K562 (cell line): ENCODE results near the gene ATP5F1D. TPM values are rescaled to one million over a fixed set of nuclear protein-coding genes. Genes with fewer than 3 reads are reported as not detected.

Experiments
- BHLHE40 ChIP-seq: IDR thresholded peaks from 2 replicates; pipeline ENCODE4 v1.6.1; 2011; ENCODE audit warnings: low read length, improper control_type of control experiment
- CBX2 ChIP-seq: fragments of 200-600 bp; sonication (generic); IDR thresholded peaks from one replicate; pipeline ENCODE4 v1.6.1; 2012; ENCODE audit warnings: mild to moderate bottlenecking, low read length, inconsistent platforms; ENCODE audit not compliant: insufficient read depth, poor library complexity, severe bottlenecking
- CHD4 ChIP-seq: fragments of 200-600 bp; sonication (generic); IDR thresholded peaks from 3 replicates; pipeline ENCODE4 v1.6.1; 2012; ENCODE audit warnings: low read depth, mild to moderate bottlenecking, mixed read lengths, low read length, inconsistent platforms; ENCODE audit not compliant: insufficient read depth, insufficient replicate concordance, poor library complexity, severe bottlenecking
- ESRRB ChIP-seq: fragments of 250-450 bp; sonication (Bioruptor Pico); IDR thresholded peaks from 2 replicates; pipeline ENCODE4 v1.5.0; 2020; ENCODE audit warnings: mild to moderate bottlenecking, moderate library complexity, borderline replicate concordance
- ETV5 ChIP-seq: sonication (generic); formaldehyde crosslinking; IDR thresholded peaks from 2 replicates; pipeline ENCODE4 v1.4.0; 2020; ENCODE audit warnings: low read depth, mild to moderate bottlenecking, missing genetic modification reagents
- GABPA ChIP-seq: fragments of 200-800 bp; sonication (Bioruptor generic); conservative IDR thresholded peaks from 2 replicates; pipeline ENCODE4 v1.6.1; 2016; ENCODE audit warnings: low read depth, missing genetic modification characterization, missing compliant biosample characterization
- IFI16 ChIP-seq: fragments of 250-450 bp; sonication (Bioruptor Pico); IDR thresholded peaks from 2 replicates; pipeline ENCODE4 v2.1.2; 2022; ENCODE audit warnings: mild to moderate bottlenecking, inconsistent platforms
- ILF3 ChIP-seq: fragments of 450-650 bp; IDR thresholded peaks from 2 replicates; pipeline ENCODE4 v1.6.1; 2018; ENCODE audit warnings: antibody characterized with exemption, mild to moderate bottlenecking, moderate library complexity, borderline replicate concordance
- ILK ChIP-seq: fragments of 450-650 bp; IDR thresholded peaks from 2 replicates; pipeline ENCODE4 v1.6.1; 2016; ENCODE audit warnings: missing genetic modification characterization, low read depth, mild to moderate bottlenecking, missing compliant biosample characterization, moderate library complexity, borderline replicate concordance
- KAT8 ChIP-seq: fragments of 450-650 bp; IDR thresholded peaks from 2 replicates; pipeline ENCODE4 v1.6.1; 2016; ENCODE audit warnings: low read depth, mild to moderate bottlenecking
- KLF13 ChIP-seq: fragments of 450-650 bp; IDR thresholded peaks from 2 replicates; pipeline ENCODE4 v1.6.1; 2016; ENCODE audit warnings: missing genetic modification characterization, low read depth, mild to moderate bottlenecking, missing compliant biosample characterization, moderate library complexity, borderline replicate concordance
- NCOA6 ChIP-seq: fragments of 450-650 bp; IDR thresholded peaks from 2 replicates; pipeline ENCODE4 v1.6.1; 2017; ENCODE audit warnings: mild to moderate bottlenecking
- NRF1 ChIP-seq, 2 experiments: fragments of 450-650 bp; IDR thresholded peaks in 1 of 2; conservative IDR thresholded peaks in 1 of 2; 2 replicates each; pipeline ENCODE4 v1.6.1; 2014; ENCODE audit warnings: mild to moderate bottlenecking in 2 of 2
- POLR2AphosphoS2 ChIP-seq: IDR thresholded peaks from 2 replicates; pipeline ENCODE4 v1.6.1; 2012; ENCODE audit warnings: low read length, improper control_type of control experiment
- RB1 ChIP-seq: fragments of 450-650 bp; IDR thresholded peaks from 2 replicates; pipeline ENCODE4 v1.6.1; 2017; ENCODE audit warnings: low read depth, mild to moderate bottlenecking
- SIRT6 ChIP-seq: IDR thresholded peaks from one replicate; pipeline ENCODE4 v1.6.1; 2012; ENCODE audit warnings: low read depth, mild to moderate bottlenecking, control low read depth, inconsistent platforms, low read length, moderate library complexity
- SLC30A9 ChIP-seq: fragments of 250-450 bp; sonication (Bioruptor Pico); IDR thresholded peaks from 2 replicates; pipeline ENCODE4 v1.8.0; 2022; ENCODE audit warnings: mild to moderate bottlenecking, moderate library complexity
- SRF ChIP-seq, 2 experiments: fragments of 250-450, 450-650 bp in 1 of 2; sonication (Bioruptor Pico) in 1 of 2; sonication (generic) in 1 of 2; formaldehyde crosslinking; IDR thresholded peaks; 2 replicates each; pipeline versions ENCODE4 v1.5.0 to v1.5.1; 2020 to 2022; ENCODE audit warnings: mild to moderate bottlenecking in 1 of 2, missing genetic modification reagents in 1 of 2
- TCF7L2 ChIP-seq: fragments of 150-350 bp; IDR thresholded peaks from 2 replicates; pipeline ENCODE4 v1.6.1; 2016; ENCODE audit warnings: low read depth, mild to moderate bottlenecking, low read length, moderate library complexity
- VEZF1 ChIP-seq: fragments of 200-800 bp; sonication (Bioruptor generic); IDR thresholded peaks from 2 replicates; pipeline ENCODE4 v1.6.1; 2017; ENCODE audit warnings: missing genetic modification characterization, missing compliant biosample characterization
- ZNF274 ChIP-seq: IDR thresholded peaks from 2 replicates; pipeline ENCODE4 v1.6.1; 2011; ENCODE audit warnings: low read depth, mild to moderate bottlenecking, low read length, moderate library complexity, borderline replicate concordance
- ZNF431 ChIP-seq: sonication (generic); formaldehyde crosslinking; IDR thresholded peaks from 2 replicates; pipeline ENCODE4 v1.8.0; 2022; ENCODE audit warnings: mild to moderate bottlenecking, missing genetic modification reagents
- polyA plus RNA-seq, 8 experiments: library from polyadenylated mRNA; depleted of rRNA in 4 of 8; stranded (reverse) in 5 of 8; unstranded in 3 of 8; fragments of >200 nt; fragmentation: Nextera tagmentation in 2 of 8; fragmentation: Illumina TruSeq in 1 of 8; extraction: Ambion mirVana in 2 of 8; extraction: Trizol in 1 of 8; gene quantifications; 2 replicates each; pipeline versions ENCODE4 v1.2.1 to v1.2.3, GENCODE V29; 2011 to 2014; ENCODE audit warnings: inconsistent platforms in 1 of 8, missing spikeins in 1 of 8
- total RNA-seq, 7 experiments: library from RNA; depleted of rRNA in 6 of 7; stranded (reverse); fragments of >200 nt in 6 of 7; fragmentation: Illumina TruSeq in 2 of 7; extraction: Trizol in 2 of 7; gene quantifications; 2 replicates each; pipeline versions ENCODE4 v1.2.1 to v1.2.3, GENCODE V29; 2011 to 2021; ENCODE audit warnings: low replicate concordance in 1 of 7
- TF ChIP-seq, protein P1 (sequence below): sonication (generic); IDR thresholded peaks from 2 replicates; pipeline ENCODE4 v1.6.1; 2016
- TF ChIP-seq, protein P2 (sequence below): sonication (generic); formaldehyde crosslinking; IDR thresholded peaks from 2 replicates; pipeline ENCODE4 v1.8.0; 2023; ENCODE audit warnings: mild to moderate bottlenecking, missing genetic modification reagents

ATP5F1D gene
- total and polyA plus RNA-seq, 9 of the 15 experiments (the other 6 are each of a cell fraction or from before 2014, with no cell fraction given) = 3.9 to 409 (median 36.8) TPM

DNA sequence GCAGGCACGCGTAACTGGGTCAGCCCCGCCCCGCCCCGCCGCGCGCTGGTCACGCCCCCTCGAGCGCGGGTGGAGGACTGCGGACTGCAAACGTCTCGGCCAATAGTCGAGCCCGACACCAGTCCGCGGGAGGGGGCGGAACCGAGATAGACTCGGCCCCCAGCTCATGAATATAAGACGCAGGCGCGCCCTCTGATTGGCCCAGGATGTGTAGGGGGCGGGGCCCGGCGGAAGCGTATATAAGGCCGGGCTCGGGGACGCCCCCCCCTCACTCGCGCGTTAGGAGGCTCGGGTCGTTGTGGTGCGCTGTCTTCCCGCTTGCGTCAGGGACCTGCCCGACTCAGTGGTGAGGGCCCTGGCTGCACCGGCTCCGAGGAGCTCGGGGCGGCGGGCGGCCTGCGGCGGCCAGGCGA lies 27.5 kb downstream of the ATP5F1D start, which contains the start of gene CIRBP (continued):
- TF ChIP-seq POLR2AphosphoS2 (no peak), NRF1 (conservative IDR thresholded peaks at IDR 0.05 in 1 of 2, IDR thresholded peaks at IDR 0.05 in 1 of 2) (no peak), SLC30A9 (no peak), ESRRB (no peak), RB1 (no peak; the same call in 1 of the 2 replicates), SIRT6 (no peak), ILK (tag) (no peak), KLF13 (peak; percentile 40; the same call in 1 of the 2 replicates), ZNF274 (no peak), TCF7L2 (no peak), CBX2 (no peak), ETV5 (CRISPR knock-in tag) (no peak), KAT8 (no peak), VEZF1 (CRISPR knock-in tag) (peak; percentile 100), NCOA6 (no peak), SRF (CRISPR knock-in tag; IDR thresholded peaks at IDR 0.05) (peak in 1 of 2 experiments; percentile 63; a peak in 2 of 4 replicates), ILF3 (no peak), ZNF431 (CRISPR knock-in tag) (no peak), GABPA (tag) (no peak), CHD4 (no peak), BHLHE40 (peak; percentile 68; the same call in 1 of the 2 replicates), IFI16 (CRISPR knock-in tag) (no peak)
- TF ChIP-seq, protein P1, sequence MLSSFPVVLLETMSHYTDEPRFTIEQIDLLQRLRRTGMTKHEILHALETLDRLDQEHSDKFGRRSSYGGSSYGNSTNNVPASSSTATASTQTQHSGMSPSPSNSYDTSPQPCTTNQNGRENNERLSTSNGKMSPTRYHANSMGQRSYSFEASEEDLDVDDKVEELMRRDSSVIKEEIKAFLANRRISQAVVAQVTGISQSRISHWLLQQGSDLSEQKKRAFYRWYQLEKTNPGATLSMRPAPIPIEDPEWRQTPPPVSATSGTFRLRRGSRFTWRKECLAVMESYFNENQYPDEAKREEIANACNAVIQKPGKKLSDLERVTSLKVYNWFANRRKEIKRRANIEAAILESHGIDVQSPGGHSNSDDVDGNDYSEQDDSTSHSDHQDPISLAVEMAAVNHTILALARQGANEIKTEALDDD = no peak
- TF ChIP-seq, protein P2, sequence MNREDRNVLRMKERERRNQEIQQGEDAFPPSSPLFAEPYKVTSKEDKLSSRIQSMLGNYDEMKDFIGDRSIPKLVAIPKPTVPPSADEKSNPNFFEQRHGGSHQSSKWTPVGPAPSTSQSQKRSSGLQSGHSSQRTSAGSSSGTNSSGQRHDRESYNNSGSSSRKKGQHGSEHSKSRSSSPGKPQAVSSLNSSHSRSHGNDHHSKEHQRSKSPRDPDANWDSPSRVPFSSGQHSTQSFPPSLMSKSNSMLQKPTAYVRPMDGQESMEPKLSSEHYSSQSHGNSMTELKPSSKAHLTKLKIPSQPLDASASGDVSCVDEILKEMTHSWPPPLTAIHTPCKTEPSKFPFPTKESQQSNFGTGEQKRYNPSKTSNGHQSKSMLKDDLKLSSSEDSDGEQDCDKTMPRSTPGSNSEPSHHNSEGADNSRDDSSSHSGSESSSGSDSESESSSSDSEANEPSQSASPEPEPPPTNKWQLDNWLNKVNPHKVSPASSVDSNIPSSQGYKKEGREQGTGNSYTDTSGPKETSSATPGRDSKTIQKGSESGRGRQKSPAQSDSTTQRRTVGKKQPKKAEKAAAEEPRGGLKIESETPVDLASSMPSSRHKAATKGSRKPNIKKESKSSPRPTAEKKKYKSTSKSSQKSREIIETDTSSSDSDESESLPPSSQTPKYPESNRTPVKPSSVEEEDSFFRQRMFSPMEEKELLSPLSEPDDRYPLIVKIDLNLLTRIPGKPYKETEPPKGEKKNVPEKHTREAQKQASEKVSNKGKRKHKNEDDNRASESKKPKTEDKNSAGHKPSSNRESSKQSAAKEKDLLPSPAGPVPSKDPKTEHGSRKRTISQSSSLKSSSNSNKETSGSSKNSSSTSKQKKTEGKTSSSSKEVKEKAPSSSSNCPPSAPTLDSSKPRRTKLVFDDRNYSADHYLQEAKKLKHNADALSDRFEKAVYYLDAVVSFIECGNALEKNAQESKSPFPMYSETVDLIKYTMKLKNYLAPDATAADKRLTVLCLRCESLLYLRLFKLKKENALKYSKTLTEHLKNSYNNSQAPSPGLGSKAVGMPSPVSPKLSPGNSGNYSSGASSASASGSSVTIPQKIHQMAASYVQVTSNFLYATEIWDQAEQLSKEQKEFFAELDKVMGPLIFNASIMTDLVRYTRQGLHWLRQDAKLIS (CRISPR knock-in tag) = no peak
